ENCODE measurements around the gene TCTA. TPM values are rescaled to one million over a fixed set of nuclear protein-coding genes. Genes with fewer than 3 reads are reported as not detected.
A peak's percentile ranks its signal among the peaks of the same experiment; 100 is the strongest.

The TCTA gene
- total and polyA plus RNA-seq, 8 donors = 10.3 to 39.8 (median 22.1) TPM; not detected in 1

DNA sequence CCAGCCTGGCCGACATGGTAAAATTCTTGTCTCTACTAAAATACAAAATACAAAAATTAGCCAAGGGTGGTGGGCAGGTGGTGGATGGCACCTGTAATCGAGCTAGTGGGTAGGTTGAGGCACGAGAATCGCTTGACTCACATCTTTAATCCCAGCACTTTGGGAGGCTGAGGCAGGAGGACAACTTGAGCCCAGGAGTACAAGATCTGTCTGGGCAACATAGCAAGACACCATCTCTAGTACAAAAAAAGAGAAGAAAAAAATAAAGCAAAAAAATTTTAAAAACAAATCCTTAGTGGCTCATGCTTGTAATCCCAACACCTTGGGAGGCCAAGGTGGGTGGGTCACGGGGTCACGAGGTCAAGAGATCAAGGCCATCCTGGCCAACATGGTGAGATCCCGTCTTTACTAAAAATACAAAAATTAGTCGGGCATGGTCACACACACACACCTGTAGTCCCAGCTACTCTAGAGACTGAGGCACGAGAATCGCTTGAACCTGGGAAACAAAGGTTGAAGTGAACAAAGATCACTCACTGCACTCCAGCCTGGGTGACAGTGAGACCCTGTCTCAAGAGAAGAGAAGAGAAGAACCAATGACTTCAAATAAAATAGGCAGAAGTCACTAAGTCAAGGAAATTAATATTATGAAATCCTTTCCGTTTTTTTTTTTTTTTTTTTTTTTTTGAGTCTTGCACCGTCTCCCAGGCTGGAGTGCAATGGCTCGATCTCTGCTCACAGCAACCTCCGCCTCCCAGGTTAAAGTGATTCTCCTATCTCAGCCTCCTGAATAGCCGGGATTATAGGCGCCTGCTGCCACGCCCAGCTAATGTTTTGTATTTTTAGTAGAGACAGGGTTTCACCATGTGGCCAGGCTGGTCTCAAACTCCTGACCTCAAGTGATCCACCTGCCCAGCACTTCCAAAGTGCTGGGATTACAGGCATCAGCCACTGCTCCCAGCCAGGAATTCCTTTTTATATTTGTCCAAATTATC is 5.4 kb upstream of the TCTA start:
- WGBS, 5 donors = 52 to 57% (median 53%) methylated on average over 17 of the region's 17 CpGs

DNA sequence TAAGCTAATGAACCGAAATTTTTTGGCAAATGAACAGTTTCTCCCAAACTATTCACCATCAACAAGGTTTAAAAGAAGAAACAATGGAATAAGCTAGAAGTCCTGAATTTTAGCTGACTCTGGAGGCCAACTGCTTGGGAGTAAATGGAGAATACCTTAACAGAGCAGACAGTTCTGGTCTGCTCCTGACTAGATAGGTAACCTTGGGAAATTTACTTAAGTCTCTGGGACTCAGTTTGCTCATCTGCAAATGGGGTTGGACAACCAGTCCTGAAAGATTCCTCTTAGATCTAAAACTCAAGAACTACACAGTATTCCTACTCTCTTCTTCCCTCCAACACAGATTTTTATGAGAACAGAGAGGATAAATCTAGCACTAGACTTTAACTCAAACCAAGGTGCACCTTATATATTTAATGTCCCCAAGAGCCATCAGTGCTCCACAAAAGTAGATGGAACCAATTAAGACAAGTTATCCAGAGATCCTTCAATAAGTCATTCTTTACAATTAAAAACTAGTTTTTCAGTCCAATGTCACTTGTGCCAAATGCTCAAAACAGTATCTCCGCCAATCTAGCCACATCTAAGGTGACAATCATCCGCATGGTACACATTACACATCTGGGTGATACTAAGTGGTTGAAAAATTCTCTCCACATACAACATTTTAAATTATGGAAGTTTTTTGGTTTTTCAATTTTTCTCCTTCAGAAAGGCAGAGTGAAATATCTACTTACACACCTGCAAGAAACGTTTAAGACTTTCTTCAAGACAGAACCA is 2.0 kb upstream of the TCTA start:
- 11 to 19% (median 17%) methylated on average over 4 of the region's 4 CpGs for WGBS, 5 donors
- no peak for DNase-seq
- peak overlapping the region in 4 of 5 donors; percentile 96 to 100 (median 98) for H3K27ac ChIP-seq
- no peak for TF ChIP-seq POLR2AphosphoS5 (IDR thresholded peaks at IDR 0.05)
- no peak for TF ChIP-seq POLR2A (IDR thresholded peaks at IDR 0.05)
- TF ChIP-seq, protein P1, sequence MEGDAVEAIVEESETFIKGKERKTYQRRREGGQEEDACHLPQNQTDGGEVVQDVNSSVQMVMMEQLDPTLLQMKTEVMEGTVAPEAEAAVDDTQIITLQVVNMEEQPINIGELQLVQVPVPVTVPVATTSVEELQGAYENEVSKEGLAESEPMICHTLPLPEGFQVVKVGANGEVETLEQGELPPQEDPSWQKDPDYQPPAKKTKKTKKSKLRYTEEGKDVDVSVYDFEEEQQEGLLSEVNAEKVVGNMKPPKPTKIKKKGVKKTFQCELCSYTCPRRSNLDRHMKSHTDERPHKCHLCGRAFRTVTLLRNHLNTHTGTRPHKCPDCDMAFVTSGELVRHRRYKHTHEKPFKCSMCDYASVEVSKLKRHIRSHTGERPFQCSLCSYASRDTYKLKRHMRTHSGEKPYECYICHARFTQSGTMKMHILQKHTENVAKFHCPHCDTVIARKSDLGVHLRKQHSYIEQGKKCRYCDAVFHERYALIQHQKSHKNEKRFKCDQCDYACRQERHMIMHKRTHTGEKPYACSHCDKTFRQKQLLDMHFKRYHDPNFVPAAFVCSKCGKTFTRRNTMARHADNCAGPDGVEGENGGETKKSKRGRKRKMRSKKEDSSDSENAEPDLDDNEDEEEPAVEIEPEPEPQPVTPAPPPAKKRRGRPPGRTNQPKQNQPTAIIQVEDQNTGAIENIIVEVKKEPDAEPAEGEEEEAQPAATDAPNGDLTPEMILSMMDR (IDR thresholded peaks at IDR 0.05) = no peak
- no peak for TF ChIP-seq EP300 (IDR thresholded peaks at IDR 0.05)
- intact Hi-C loops (cut with DNase I; ENCODE audit: low total_unique reads) = no loop called here
- no peaks in the 10 kb centered on the region for H3K9me3 ChIP-seq
- H3K4me1 ChIP-seq = peaks cover 52 to 82% (median 76%) of the 10 kb centered on the region in 4 donors
- H3K27me3 ChIP-seq = no peaks in the 10 kb centered on the region
- H3K4me3 ChIP-seq = peak overlapping the region; percentile 72 to 98 (median 86)
- peaks cover 0 to 10% (median 8%) of the 10 kb centered on the region in 4 donors for H3K36me3 ChIP-seq

More for the DNA sequence above, 5.4 kb upstream of the TCTA start:
- Histone ChIP-seq H3K9me3 (no peaks in the 10 kb centered on the region), H3K27me3 (no peaks in the 10 kb centered on the region), H3K27ac (peak overlapping the region in 4 of 5 donors; percentile 2 to 72 (median 57)), H3K36me3 (peaks cover 0 to 14% (median 9%) of the 10 kb centered on the region in 4 donors), H3K4me3 (peak overlapping the region in 1 of 4 donors; percentile 6), H3K4me1 (peaks cover 43 to 87% (median 65%) of the 10 kb centered on the region in 4 donors)
- intact Hi-C loops (cut with DNase I; ENCODE audit: low total_unique reads) = no loop called here
- no peak for TF ChIP-seq EP300 (IDR thresholded peaks at IDR 0.05)
- no peak for TF ChIP-seq POLR2AphosphoS5 (IDR thresholded peaks at IDR 0.05)
- TF ChIP-seq, protein P1 (IDR thresholded peaks at IDR 0.05) = no peak
- TF ChIP-seq POLR2A (IDR thresholded peaks at IDR 0.05) = no peak
- no peak for DNase-seq

DNA sequence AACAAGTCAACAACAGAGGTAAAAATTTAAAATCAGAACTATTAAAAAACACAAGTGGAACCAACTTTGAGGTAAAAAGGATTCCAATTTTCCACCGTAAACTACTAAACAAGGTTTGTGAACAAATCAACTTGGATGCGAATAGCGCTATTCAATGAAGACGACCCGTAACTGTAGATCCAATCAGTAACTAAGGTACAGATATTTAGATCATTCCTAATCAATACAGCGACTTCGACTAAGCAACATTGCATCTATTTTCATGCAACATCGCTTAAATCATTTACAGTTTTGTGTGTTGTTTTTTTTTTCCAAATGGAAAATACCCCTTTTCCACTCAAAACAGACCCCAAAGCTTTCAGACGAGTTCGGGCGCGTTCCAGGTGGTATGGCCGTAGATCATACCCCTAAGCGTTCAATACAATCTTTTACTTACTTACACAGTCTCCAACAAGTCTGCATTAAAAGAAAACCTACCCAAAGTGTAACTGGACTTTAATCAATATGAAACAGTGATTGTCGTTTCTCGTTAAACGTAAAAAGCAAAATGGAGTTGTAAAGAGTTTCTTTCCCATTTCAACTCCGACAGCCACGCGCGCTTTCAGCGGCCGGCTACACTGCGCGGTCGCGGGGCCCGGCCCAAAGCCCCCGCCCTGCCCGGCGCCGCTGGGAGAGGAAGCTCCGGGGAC is 1.2 kb upstream of the TCTA start:
- peaks cover 0 to 17% (median 15%) of the 10 kb centered on the region in 4 donors for H3K36me3 ChIP-seq
- no peak for DNase-seq
- peak overlapping the region; percentile 96 to 100 (median 99) for H3K27ac ChIP-seq
- TF ChIP-seq POLR2AphosphoS5 (IDR thresholded peaks at IDR 0.05) (peak in 1 of 3 donors; percentile 2), EP300 (IDR thresholded peaks at IDR 0.05) (no peak)
- TF ChIP-seq, protein P1 (IDR thresholded peaks at IDR 0.05) = no peak
- WGBS, 5 donors = 0 to 1% (median 0%) methylated on average over 29 to 33 of the region's 33 CpGs
- H3K27me3 ChIP-seq = no peaks in the 10 kb centered on the region
- intact Hi-C loops (cut with DNase I; ENCODE audit: low total_unique reads) = no loop called here
- H3K9me3 ChIP-seq = no peaks in the 10 kb centered on the region
- H3K4me1 ChIP-seq = peaks cover 58 to 82% (median 77%) of the 10 kb centered on the region in 4 donors
- H3K4me3 ChIP-seq = peak overlapping the region; percentile 72 to 98 (median 86)

All from stomach (tissue), 9 donors.